ENCODE measurements around the gene WWOX. TPM values are rescaled to one million over a fixed set of nuclear protein-coding genes. Genes with fewer than 3 reads are reported as not detected.

Gene WWOX
- total RNA-seq, 4 donors from 2014 or later, result 12.9 to 53.5 (median 25.6) TPM

DNA sequence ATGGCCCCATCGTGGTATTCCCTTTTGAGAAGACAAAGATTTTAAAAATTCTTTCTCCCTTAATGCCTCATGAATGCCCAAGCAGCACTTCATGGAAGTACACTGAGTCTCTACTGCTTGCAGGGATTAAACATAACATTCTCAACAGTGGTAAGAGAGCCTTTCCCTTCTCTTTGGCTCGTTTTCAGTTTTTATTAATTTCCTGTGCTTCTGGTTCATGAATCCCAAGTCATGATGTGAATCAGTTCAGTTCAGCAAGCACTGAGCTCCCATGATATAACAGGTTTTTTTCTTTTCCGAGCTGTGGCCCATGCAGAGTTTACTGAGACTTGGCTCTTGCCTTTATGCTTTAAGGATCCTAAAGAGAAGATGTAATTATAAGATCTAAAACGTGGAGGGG, 175.3 kb downstream of the WWOX start:
- Histone ChIP-seq H3K27me3 (no peaks in the 10 kb centered on the region), H3K36me3 (no peaks in the 10 kb centered on the region), H3K27ac (no peak overlapping the region), H3K4me3 (no peak overlapping the region), H3K9me3 (no peaks in the 10 kb centered on the region), H3K4me1 (peaks cover 0 to 6% (median 0%) of the 10 kb centered on the region in 3 donors)
- ATAC-seq, result no peak
- TF ChIP-seq POLR2A (IDR thresholded peaks at IDR 0.05), result no peak
- no peak for TF ChIP-seq POLR2AphosphoS5 (IDR thresholded peaks at IDR 0.05)
- TF ChIP-seq EP300 (IDR thresholded peaks at IDR 0.05), result no peak
- TF ChIP-seq, protein P1, sequence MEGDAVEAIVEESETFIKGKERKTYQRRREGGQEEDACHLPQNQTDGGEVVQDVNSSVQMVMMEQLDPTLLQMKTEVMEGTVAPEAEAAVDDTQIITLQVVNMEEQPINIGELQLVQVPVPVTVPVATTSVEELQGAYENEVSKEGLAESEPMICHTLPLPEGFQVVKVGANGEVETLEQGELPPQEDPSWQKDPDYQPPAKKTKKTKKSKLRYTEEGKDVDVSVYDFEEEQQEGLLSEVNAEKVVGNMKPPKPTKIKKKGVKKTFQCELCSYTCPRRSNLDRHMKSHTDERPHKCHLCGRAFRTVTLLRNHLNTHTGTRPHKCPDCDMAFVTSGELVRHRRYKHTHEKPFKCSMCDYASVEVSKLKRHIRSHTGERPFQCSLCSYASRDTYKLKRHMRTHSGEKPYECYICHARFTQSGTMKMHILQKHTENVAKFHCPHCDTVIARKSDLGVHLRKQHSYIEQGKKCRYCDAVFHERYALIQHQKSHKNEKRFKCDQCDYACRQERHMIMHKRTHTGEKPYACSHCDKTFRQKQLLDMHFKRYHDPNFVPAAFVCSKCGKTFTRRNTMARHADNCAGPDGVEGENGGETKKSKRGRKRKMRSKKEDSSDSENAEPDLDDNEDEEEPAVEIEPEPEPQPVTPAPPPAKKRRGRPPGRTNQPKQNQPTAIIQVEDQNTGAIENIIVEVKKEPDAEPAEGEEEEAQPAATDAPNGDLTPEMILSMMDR (IDR thresholded peaks at IDR 0.05), result no peak
- WGBS, 2 donors (ENCODE audit: low coverage in 1 of 2), result 70 to 79% methylated on average over 4 of the region's 4 CpGs

DNA sequence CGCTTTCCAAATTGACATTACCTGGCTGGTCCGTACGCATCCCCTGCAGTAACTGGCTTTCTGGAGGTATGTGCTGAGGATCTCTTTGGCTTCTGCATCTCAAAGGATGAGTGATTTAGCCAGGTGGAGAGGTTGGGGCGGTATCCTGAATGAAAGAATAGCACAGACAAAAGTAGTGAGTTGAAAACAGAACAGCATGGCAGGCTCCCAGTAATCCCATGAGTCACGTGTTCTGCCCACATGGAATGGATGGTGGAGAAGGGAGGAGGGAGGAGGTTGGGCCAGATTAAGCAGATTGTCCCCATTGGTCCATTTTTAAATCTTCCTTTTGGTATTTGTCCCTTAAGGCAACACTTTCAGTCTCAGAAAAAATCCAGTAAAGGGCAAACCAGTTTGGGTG, 176.0 kb downstream of the WWOX start:
- H3K36me3 ChIP-seq, result no peaks in the 10 kb centered on the region
- no peak for ATAC-seq
- H3K4me3 ChIP-seq, result no peak overlapping the region
- H3K9me3 ChIP-seq, result no peaks in the 10 kb centered on the region
- peaks cover 0 to 6% (median 0%) of the 10 kb centered on the region in 3 donors for H3K4me1 ChIP-seq
- no peak overlapping the region for H3K27ac ChIP-seq
- WGBS, 2 donors (ENCODE audit: low coverage in 1 of 2), result 64 to 91% methylated on average over 2 to 4 of the region's 5 CpGs
- TF ChIP-seq POLR2AphosphoS5 (IDR thresholded peaks at IDR 0.05) (no peak), POLR2A (IDR thresholded peaks at IDR 0.05) (no peak), EP300 (IDR thresholded peaks at IDR 0.05) (no peak)
- TF ChIP-seq, protein P1 (IDR thresholded peaks at IDR 0.05), result no peak
- no peaks in the 10 kb centered on the region for H3K27me3 ChIP-seq

DNA sequence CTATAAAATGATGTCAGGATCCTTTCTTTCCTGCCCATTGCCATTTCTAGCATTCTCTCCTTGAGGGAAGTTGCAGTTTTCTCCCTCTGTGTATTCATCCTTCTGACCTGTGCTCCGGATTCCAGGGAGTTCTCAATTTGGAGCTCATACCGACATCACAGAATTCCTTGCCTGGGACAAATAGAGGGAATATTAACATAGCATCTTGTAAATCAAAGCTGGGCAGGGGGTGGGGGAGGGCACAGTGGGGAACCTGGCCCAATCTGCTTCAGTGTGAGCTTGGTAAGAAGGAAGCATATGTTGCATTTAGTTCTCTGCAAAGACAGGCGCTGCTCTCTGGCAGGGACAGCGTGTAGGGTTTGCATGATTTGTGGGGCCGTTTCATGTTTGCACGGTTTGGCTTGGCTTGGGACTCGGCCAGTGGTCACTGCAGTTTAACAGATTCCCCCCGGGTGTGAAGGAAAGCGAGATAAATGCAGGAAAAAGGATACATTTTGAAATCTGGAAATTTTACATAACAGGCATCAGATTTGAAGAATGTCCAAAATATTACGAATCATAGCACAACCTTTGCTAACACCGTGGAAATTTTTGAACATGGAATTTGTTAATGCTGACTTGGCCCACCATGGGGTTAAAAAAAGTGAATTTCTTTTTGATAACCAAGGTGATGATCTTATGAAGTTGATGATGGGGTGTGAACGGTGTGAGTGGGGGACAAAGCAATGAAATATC, 178.0 kb downstream of the WWOX start:
- Histone ChIP-seq H3K9me3 (no peaks in the 10 kb centered on the region), H3K4me1 (peaks cover 0 to 6% (median 0%) of the 10 kb centered on the region in 3 donors), H3K27ac (no peak overlapping the region), H3K4me3 (no peak overlapping the region), H3K36me3 (no peaks in the 10 kb centered on the region), H3K27me3 (no peaks in the 10 kb centered on the region)
- TF ChIP-seq EP300 (IDR thresholded peaks at IDR 0.05) (no peak), POLR2AphosphoS5 (IDR thresholded peaks at IDR 0.05) (no peak), POLR2A (IDR thresholded peaks at IDR 0.05) (no peak)
- TF ChIP-seq, protein P1 (IDR thresholded peaks at IDR 0.05), result no peak
- WGBS, 2 donors (ENCODE audit: low coverage in 1 of 2), result 32 to 47% methylated on average over 6 to 11 of the region's 12 CpGs
- ATAC-seq, result no peak

DNA sequence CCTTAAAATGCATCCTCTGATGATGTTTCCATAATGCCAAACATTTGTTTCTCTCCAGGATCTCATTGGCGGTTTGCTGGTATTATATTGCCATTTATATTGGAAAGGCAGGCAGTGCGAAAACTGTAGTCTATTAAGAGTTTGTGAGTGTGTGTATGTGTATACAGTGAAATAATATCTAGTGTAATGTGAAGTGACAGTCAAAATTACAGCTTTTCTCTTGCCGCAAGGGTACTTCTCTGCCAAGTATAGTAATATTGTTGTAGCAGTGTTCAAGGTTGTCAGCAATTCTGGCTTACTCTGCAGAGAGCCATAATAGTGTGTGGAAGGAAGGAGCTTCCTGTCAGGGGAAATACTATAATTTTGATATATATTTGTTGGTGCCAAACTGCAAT, 178.6 kb downstream of the WWOX start:
- no peak overlapping the region for H3K4me3 ChIP-seq
- H3K27ac ChIP-seq, result no peak overlapping the region
- TF ChIP-seq POLR2AphosphoS5 (IDR thresholded peaks at IDR 0.05) (no peak), EP300 (IDR thresholded peaks at IDR 0.05) (no peak), POLR2A (IDR thresholded peaks at IDR 0.05) (no peak)
- TF ChIP-seq, protein P1 (IDR thresholded peaks at IDR 0.05), result no peak
- no peak for ATAC-seq
- 65 to 85% methylated on average over 2 to 3 of the region's 3 CpGs for WGBS, 2 donors (ENCODE audit: low coverage in 1 of 2)
- H3K4me1 ChIP-seq, result peaks cover 0 to 6% (median 0%) of the 10 kb centered on the region in 3 donors
- no peaks in the 10 kb centered on the region for H3K9me3 ChIP-seq
- no peaks in the 10 kb centered on the region for H3K27me3 ChIP-seq
- no peaks in the 10 kb centered on the region for H3K36me3 ChIP-seq

DNA sequence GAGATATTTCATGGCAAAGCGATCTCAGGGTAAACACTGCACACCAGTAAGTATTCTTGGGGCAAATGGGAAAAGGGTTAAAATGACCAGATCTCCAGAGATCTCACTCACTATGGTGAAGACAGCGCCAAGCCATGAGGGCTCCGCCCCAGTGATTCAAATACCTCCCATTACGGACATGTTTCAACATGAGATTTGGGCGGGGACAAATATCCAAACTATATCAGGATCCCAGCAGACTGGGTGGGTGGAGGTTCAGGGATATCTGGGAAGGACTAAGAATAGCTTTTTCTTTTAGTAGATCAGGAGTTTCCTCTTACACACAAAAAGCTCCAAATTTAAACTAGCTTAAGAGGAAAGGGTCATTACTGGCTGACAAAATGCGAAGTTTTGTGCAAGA, 181.7 kb downstream of the WWOX start:
- TF ChIP-seq, protein P1 (IDR thresholded peaks at IDR 0.05), result no peak
- no peak for TF ChIP-seq POLR2A (IDR thresholded peaks at IDR 0.05)
- TF ChIP-seq POLR2AphosphoS5 (IDR thresholded peaks at IDR 0.05), result no peak
- no peak for TF ChIP-seq EP300 (IDR thresholded peaks at IDR 0.05)
- WGBS, 2 donors (ENCODE audit: low coverage in 1 of 2), result 88 to 89% methylated on average over 2 to 6 of the region's 6 CpGs

More for the DNA sequence above, 181.7 kb downstream of the WWOX start:
- H3K36me3 ChIP-seq, result no peaks in the 10 kb centered on the region
- H3K4me3 ChIP-seq, result no peak overlapping the region
- H3K4me1 ChIP-seq, result peaks cover 0 to 6% (median 0%) of the 10 kb centered on the region in 3 donors
- ATAC-seq, result no peak
- no peaks in the 10 kb centered on the region for H3K9me3 ChIP-seq
- no peak overlapping the region for H3K27ac ChIP-seq
- no peaks in the 10 kb centered on the region for H3K27me3 ChIP-seq

Data from gastroesophageal sphincter (tissue), 4 donors.